BE2C (cell line): Measurements from ENCODE around the gene KIF19.
"Not testable (repeated sequence)": the region's sequence is repeated elsewhere in the genome, so short reads cannot be mapped to it uniquely, and the experiment has no call there.

ENCODE experiments used
- DNase-seq: peaks from one replicate; pipeline ENCODE4 v3.0.0-alpha.2; 2020
- H3K27me3 ChIP-seq: fragments of 250-450 bp; sonication (Bioruptor Pico); 2 replicates; pipeline ENCODE4 v1.5.1; 2020; ENCODE audit warnings: mild to moderate bottlenecking
- H3K36me3 ChIP-seq: fragments of 250-450 bp; sonication (Bioruptor Pico); 2 replicates; pipeline ENCODE4 v1.5.1; 2020; ENCODE audit warnings: mild to moderate bottlenecking
- H3K4me1 ChIP-seq: fragments of 250-450 bp; sonication (Bioruptor Pico); 2 replicates; pipeline ENCODE4 v1.5.1; 2020
- H3K4me3 ChIP-seq: 2 replicates; pipeline ENCODE4 v1.5.1; 2011; ENCODE audit warnings: low read depth, low read length
- H3K9me3 ChIP-seq: fragments of 250-450 bp; sonication (Bioruptor Pico); 2 replicates; pipeline ENCODE4 v1.5.1; 2020
- CTCF ChIP-seq: IDR thresholded peaks from 2 replicates; pipeline ENCODE4 v1.5.1; 2012; ENCODE audit warnings: mild to moderate bottlenecking, low read depth, low read length

KIF19 gene

GRCh38 chr17:74404218-74404617 lies 78.2 kb downstream of the KIF19 start:
- Histone ChIP-seq H3K9me3 (no peaks in the 10 kb centered on the region), H3K4me1 (0 out of 2 replicates have a peak, but pooled peaks cover under 1% of the 10 kb centered on the region), H3K4me3 (no peak overlapping the region), H3K36me3 (no peaks in the 10 kb centered on the region), H3K27me3 (no peaks in the 10 kb centered on the region)
- TF ChIP-seq CTCF: no peak
- no peak for DNase-seq

- no peak overlapping the region for H3K4me3 ChIP-seq
- DNase-seq: no peak
- TF ChIP-seq CTCF: no peak
- no peaks in the 10 kb centered on the region for H3K9me3 ChIP-seq
- no peaks in the 10 kb centered on the region for H3K36me3 ChIP-seq
- H3K4me1 ChIP-seq: no peaks in the 10 kb centered on the region
- H3K27me3 ChIP-seq: no peaks in the 10 kb centered on the region
These were observed 78.8 kb downstream of the KIF19 start for GRCh38 chr17:74404789-74405188.

GRCh38 chr17:74405311-74405710 lies 79.3 kb downstream of the KIF19 start:
- not testable (repeated sequence) for H3K36me3 ChIP-seq

More at GRCh38 chr17:74405311-74405710, 79.3 kb downstream of the KIF19 start:
- H3K27me3 ChIP-seq, DNase-seq, H3K4me1 ChIP-seq, H3K4me3 ChIP-seq, H3K9me3 ChIP-seq: not testable (repeated sequence)
